GM21737 (cell line): ENCODE measurements around the gene BICRA.

Source experiments
- ATAC-seq: cut with Tn5 transposase; IDR thresholded peaks from one replicate; pipeline ENCODE4 v1.9.1; 2021; ENCODE audit warnings: mild to moderate bottlenecking, moderate library complexity; ENCODE audit not compliant: unreplicated experiment

BICRA gene

DNA sequence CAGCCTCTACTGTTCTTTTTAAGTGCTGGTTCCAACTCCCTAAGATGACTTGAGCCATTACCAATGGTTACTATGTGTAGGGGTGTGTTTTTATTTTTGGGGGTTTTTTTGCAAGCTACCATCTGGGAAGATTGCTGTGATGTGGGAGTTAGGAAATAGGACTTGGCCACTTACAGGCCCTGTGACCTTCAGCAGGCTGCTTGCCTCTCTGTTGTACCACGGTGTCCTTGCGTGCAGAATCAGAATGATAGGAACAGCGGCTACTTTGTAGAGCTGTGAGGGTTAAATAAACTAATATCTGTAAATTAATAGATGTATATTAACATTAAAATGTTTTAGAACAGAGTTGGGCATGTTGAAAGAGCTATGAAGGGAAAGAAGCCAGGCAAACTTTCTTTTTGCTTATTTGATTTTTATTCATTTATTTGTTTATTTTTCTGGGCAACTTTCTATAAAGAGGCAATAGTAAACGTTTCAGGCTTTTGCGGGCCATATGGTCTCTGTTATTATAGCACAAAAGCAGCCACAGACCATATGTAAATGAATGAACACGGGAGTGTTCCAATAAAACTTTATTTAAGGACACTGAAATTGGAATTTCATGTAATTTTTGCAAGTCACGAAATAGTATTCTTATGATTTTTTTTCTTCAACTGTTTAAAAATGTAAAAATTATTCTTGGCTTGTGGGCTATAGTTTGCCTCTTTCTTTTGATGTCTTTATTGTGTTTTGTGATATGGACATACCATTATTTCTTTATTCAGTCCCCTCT lies 77.9 kb downstream of the BICRA start:
- no peak for ATAC-seq

DNA sequence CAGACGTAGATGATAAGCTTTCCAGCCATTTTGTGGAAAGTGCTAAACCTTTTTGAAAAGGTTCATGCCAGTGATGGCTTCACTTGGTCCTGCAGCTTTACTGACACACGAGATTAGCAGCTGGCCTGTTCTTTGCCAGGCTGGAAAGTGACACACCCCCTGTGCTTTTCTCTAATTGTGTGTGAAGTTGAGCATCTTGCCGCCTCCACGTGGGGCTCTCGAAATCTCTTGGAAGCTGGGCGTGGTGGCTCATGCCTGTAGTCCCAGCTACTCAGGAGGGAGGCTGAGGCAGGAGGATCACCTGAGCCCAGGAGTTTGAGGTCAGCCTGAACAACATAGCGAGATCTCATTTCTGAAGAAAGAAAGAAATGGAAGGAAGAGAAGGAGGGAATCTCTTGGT lies 79.0 kb downstream of the BICRA start:
- ATAC-seq: no peak

- ATAC-seq: no peak
These were observed 82.2 kb downstream of the BICRA start for GRCh38 chr19:47691090-47691489.

DNA sequence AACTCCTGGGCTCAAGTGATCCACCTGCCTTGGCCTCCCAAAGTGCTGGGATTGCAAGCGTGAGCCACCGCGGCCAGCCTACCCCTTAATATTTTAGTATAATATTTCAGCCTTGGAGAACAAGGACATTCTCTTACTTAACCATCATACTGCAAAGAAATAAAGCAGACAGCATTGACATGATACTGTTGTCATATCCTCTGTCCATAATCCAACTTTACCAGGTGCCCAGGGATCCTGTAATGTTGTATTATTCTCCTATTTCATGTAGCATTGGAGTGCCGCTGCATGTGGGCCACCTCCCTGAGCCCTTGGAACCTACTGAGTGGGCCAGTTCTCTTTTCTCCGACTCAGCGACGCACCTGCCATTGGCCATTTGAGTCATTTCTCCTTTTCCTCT lies 82.8 kb downstream of the BICRA start:
- no peak for ATAC-seq

DNA sequence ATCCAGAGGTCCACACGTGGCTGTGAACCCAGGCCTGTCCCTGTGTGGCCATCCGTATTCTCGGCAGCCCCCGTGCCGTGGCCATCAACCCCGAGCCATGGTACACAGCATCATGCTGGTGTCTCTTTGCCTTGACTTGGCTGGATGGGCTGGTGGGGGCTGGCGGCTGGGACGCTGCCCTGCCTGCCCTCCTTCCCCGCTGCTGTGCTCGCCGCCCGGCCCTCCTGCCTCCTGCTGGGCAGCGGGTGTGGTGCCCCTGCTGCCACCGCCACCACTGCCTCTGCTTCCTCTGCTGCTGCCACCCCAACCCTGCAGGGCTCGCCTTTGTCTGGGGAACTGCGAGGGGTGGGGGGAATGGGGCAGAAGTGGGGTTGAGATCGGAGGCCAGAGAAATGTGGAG lies 84.6 kb downstream of the BICRA start:
- ATAC-seq: no peak

DNA sequence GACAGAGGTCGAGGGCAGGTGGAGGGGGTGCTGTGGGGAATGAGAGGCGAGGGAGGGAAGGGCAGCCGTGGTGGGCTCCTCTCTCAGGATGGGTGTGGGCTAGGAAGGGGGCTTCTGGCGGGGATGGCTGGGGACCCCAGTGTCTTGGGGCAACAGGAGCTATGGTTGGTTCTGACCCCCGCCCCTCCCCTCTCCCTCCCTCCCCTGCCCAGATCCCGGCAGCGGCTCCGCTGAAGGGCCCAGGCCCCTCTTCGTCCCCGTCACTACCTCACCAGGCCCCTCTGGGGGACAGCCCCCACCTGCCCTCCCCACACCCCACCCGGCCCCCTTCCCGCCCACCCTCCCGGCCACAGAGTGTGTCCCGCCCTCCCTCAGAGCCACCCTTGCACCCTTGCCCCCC lies 85.0 kb downstream of the BICRA start:
- no peak for ATAC-seq

DNA sequence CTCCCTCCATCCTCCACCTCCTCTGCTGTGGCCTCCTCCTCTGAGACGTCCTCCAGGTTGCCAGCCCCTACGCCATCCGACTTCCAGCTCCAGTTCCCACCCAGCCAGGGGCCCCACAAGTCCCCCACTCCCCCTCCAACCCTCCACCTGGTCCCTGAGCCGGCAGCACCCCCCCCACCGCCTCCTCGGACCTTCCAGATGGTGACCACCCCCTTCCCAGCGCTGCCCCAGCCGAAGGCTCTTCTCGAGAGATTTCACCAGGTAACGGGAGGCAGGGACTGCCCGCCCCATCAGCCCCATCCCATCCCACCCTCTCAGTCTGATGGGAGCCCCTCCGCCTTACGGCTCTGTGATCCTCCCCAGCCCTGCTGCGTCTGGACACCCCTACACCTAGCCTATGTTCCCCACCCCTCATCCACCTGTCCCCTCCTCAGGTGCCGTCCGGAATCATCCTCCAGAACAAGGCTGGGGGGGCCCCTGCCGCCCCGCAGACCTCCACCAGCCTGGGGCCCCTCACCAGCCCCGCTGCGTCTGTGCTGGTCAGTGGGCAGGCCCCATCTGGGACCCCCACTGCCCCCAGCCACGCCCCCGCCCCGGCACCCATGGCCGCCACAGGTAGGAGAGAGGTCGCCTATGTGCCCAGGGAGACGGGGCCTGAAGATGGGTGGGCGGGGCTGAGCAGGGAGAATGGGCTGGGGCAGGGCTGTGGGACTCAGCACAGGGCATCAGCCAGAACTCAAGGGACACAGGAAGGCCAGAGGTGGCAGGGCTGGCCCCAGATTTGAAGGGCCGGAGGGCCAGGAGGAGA lies 85.7 kb downstream of the BICRA start:
- no peak for ATAC-seq

GRCh38 chr19:47695533-47696262 lies 86.8 kb downstream of the BICRA start:
- no peak for ATAC-seq

GRCh38 chr19:47696635-47697034 lies 87.7 kb downstream of the BICRA start:
- no peak for ATAC-seq

GRCh38 chr19:47697863-47698609 lies 89.1 kb downstream of the BICRA start:
- no peak for ATAC-seq

DNA sequence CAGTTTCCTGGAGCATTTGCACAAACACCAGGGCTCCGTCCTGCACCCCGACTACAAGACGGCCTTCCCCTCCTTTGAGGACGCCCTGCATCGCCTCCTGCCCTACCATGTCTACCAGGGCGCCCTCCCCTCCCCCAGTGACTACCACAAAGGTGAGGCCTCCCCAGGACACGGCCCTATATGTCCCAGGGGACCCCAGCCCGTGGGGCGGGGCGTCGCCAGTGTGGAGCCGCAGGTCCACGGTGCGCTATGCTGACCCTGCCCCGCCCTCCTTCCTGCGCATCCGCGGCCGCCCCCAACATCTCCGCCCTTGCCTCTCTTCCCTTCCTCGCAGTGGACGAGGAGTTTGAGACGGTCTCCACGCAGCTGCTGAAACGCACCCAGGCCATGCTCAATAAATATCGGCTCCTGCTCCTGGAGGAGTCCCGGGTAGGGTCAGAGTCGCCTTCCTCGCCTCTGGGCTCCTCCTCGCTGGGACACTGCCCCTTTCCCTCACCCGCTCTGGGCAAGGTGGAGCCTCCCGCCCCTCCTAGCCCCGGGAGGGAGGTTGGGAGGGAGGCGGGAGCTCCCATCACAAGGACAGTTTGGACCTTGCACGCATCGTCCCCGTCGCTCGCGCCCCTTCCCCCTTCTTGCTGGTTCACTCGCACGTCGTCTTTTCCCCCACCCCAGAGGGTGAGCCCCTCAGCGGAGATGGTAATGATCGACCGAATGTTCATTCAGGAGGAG lies 89.9 kb downstream of the BICRA start:
- ATAC-seq: no peak

- no peak for ATAC-seq
These were observed 90.5 kb downstream of the BICRA start for GRCh38 chr19:47699360-47699917.

- ATAC-seq: no peak
These were observed 92.2 kb downstream of the BICRA start for GRCh38 chr19:47700934-47701716.

DNA sequence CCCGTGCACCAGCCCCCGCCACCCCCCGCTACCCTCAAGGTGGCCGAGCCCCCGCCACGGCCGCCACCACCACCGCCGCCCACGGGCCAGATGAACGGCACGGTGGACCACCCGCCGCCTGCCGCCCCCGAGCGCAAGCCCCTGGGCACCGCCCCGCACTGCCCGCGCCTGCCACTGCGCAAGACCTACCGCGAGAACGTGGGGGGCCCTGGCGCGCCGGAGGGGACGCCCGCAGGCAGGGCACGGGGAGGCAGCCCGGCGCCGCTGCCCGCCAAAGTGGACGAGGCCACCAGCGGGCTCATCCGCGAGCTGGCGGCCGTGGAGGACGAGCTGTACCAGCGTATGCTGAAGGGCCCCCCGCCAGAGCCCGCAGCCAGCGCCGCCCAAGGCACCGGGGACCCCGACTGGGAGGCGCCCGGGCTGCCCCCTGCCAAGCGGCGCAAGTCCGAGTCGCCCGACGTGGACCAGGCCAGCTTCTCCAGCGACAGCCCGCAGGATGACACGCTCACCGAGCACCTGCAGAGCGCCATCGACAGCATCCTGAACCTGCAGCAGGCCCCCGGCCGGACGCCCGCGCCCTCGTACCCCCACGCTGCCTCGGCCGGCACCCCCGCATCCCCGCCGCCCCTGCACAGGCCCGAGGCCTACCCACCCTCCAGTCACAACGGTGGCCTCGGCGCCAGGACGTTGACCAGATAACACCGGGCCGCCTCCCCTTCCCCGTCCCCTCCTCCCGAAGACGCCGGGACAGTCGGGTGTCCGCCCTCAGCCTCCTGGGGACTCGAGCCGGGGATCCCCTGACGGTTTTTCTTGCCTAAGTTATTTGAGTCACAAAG lies 93.0 kb downstream of the BICRA start:
- no peak for ATAC-seq

DNA sequence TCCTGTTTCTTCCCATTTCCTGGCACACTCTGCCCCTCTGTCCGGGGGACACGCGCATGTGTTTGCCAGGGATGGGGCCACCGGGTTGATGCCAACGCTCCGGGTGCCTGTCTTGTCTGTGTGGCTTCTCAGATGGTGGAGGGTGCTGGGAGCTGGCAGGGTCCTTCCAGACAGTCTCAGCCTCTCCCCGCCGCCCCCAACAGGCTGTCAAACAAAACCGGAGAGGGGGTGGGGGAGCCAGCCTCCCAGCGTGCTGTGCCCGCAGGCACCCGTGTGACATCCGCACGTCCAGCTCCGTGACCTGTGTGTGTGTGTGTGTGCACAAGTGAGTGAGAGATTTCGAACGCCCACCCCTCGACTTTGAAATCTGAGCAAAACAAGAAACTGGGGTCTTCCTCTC lies 93.7 kb downstream of the BICRA start:
- no peak for ATAC-seq

DNA sequence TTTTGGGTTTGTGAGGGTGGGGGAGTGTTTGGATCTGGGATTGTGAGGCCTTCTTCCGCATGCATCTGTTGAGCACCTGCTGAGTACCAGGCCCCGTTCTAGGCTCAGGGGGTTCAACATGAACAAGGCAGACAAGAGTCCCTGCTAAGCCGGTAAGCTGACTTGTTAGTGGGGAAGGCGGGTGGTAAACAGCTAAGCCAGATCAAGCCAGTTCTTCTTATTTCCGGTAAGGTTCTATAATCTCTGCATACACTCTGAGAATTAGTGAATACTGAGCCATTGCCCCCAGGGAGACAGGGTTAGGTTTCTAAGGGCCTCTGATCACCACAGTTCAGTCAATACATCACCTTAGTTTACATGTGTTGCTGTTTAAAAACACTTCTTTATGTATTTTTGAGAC lies 94.4 kb downstream of the BICRA start:
- ATAC-seq: no peak

DNA sequence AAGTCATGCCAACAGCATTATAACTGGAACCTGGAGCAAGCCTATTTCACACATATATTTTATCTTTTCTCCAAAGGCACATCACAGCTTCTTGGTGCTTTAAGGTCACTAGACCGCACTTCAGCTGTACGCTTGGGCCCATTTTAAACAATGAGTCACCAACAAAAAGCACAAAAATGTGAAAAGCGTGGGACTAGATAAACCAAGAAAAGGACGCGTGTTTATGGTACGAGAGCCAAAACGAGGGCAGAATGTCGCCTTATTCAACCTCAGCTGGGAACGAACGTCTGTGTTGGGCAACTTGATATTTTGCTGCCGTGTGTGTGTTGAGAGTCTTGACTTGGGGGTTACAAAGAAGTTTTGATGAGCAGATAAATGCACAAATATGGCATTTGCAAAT lies 95.1 kb downstream of the BICRA start:
- no peak for ATAC-seq

DNA sequence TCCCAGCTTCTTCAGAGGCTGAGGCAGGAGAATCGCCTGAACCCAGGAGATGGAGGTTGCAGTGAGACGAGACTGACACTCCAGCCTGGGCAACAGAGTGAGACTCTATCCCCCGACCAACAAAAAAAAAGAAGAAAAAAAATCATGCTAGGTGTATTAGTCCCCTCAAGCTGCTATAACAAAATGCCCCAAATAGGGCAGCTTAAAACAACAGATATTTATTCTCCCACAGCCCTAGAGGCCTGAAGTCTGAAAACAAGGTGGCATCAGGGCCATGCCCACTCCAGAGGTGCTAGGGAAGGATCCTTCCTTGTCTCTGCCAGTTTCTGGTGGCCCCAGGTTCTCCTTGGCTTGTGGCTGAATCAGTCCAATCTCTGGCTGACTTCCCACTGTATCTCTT lies 95.7 kb downstream of the BICRA start:
- no peak for ATAC-seq
